Neural crest cell (in vitro differentiated cells): Measurements from ENCODE around the gene COL23A1. TPM values are rescaled to one million over a fixed set of nuclear protein-coding genes. Genes with fewer than 3 reads are reported as not detected.

Source experiments
- DNase-seq: peaks from one replicate; pipeline ENCODE4 v3.0.0; 2021; ENCODE audit warnings: low read depth, mixed read lengths, low spot score
- H3K27ac Mint-ChIP-seq: one replicate; pipeline ENCODE4 v1.8.0; 2021; ENCODE audit warnings: mild to moderate bottlenecking, mixed read lengths; ENCODE audit not compliant: unreplicated experiment
- H3K27me3 Mint-ChIP-seq: 2 replicates; pipeline ENCODE4 v1.8.0; 2021; ENCODE audit warnings: low read depth, mild to moderate bottlenecking, mixed read lengths
- H3K36me3 Mint-ChIP-seq: 2 replicates; pipeline ENCODE4 v1.8.0; 2021; ENCODE audit warnings: low read depth, mild to moderate bottlenecking, mixed read lengths
- H3K4me1 Mint-ChIP-seq: 2 replicates; pipeline ENCODE4 v1.8.0; 2021; ENCODE audit warnings: mixed read lengths
- H3K4me3 Mint-ChIP-seq: one replicate; pipeline ENCODE4 v1.8.0; 2021; ENCODE audit warnings: mild to moderate bottlenecking, mixed read lengths
- H3K9me3 Mint-ChIP-seq: 2 replicates; pipeline ENCODE4 v1.8.0; 2021; ENCODE audit warnings: mixed read lengths
- total RNA-seq: library from RNA; stranded (reverse); gene quantifications from 2 replicates; pipeline ENCODE4 v1.2.1, GENCODE V29; 2021
- TF ChIP-seq, protein P1 (sequence below): fragments of 200-600 bp; sonication (generic); conservative IDR thresholded peaks from 2 replicates; pipeline ENCODE4 v1.5.0; 2021; ENCODE audit warnings: antibody characterized with exemption, mild to moderate bottlenecking

Gene COL23A1
- total RNA-seq, 1 donor from 2014 or later, result 33.7 TPM

DNA sequence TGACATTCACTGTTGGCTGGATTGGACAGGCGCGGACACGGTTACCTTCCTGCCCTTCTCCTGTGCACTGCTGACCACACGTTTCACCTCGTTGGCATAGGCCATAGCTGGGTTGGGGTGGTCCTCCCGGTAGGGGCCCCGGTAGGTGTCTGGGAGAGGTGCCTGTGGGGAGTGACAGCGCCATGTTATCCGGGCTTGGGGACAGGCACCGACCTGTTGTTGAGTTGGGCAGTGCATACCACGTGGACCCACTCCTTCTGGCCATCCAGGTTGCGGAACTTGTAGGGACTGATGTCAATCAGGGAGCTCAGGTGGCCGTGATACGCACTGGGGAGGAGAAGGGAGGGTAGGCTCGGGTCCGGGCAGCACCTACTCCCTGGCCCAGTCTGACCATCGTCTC is 365.8 kb downstream of the COL23A1 start:
- no peak for DNase-seq
- Mint-ChIP-seq H3K27ac (no peak overlapping the region), H3K36me3 (peaks cover 37% of the 10 kb centered on the region), H3K4me3 (no peak overlapping the region), H3K27me3 (peaks cover 5% of the 10 kb centered on the region), H3K9me3 (no peaks in the 10 kb centered on the region), H3K4me1 (peaks cover 17% of the 10 kb centered on the region)
- TF ChIP-seq, protein P1, sequence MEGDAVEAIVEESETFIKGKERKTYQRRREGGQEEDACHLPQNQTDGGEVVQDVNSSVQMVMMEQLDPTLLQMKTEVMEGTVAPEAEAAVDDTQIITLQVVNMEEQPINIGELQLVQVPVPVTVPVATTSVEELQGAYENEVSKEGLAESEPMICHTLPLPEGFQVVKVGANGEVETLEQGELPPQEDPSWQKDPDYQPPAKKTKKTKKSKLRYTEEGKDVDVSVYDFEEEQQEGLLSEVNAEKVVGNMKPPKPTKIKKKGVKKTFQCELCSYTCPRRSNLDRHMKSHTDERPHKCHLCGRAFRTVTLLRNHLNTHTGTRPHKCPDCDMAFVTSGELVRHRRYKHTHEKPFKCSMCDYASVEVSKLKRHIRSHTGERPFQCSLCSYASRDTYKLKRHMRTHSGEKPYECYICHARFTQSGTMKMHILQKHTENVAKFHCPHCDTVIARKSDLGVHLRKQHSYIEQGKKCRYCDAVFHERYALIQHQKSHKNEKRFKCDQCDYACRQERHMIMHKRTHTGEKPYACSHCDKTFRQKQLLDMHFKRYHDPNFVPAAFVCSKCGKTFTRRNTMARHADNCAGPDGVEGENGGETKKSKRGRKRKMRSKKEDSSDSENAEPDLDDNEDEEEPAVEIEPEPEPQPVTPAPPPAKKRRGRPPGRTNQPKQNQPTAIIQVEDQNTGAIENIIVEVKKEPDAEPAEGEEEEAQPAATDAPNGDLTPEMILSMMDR, result no peak

DNA sequence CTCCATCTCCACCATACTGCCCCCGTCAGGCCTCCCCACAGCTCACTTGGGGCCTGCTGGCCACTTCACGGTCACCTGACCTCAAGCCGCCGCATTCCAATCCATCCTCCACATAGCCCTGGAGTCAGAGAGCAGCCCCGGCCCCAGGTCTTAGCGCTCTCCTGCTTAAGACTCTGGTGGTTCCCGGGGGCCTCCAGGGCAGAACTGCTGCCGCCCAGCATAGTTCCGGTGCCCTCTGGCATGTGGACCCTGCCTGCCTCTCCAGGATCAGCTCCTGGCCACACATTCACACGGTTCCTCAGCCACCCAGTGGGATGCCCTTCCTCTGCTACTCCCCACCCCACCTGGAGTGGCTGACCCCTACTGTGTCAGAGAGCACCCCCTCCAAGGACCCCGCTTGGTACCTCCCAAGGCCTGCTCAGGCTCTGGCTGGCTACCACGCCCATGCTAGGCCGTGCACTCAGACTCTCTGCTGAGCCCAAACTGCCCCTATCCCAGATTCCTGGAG is 366.3 kb downstream of the COL23A1 start:
- TF ChIP-seq, protein P1, result no peak
- H3K4me3 Mint-ChIP-seq, result peak overlapping the region; percentile 7
- peaks cover 35% of the 10 kb centered on the region for H3K36me3 Mint-ChIP-seq
- no peak overlapping the region for H3K27ac Mint-ChIP-seq
- DNase-seq, result no peak
- no peaks in the 10 kb centered on the region for H3K9me3 Mint-ChIP-seq
- H3K27me3 Mint-ChIP-seq, result peaks cover 5% of the 10 kb centered on the region
- H3K4me1 Mint-ChIP-seq, result peaks cover 15% of the 10 kb centered on the region

GRCh38 chr5:178223196-178223773 is 366.9 kb downstream of the COL23A1 start:
- peak overlapping the region; percentile 62 for H3K4me3 Mint-ChIP-seq
- H3K36me3 Mint-ChIP-seq, result peaks cover 37% of the 10 kb centered on the region
- peak overlapping the region; percentile 21 for H3K27ac Mint-ChIP-seq

GRCh38 chr5:178222292-178222691 is 367.9 kb downstream of the COL23A1 start:
- no peak for DNase-seq
- Mint-ChIP-seq H3K27ac (no peak overlapping the region), H3K27me3 (peaks cover 5% of the 10 kb centered on the region), H3K9me3 (no peaks in the 10 kb centered on the region), H3K4me3 (peak overlapping the region; percentile 4), H3K4me1 (peaks cover 15% of the 10 kb centered on the region), H3K36me3 (peaks cover 27% of the 10 kb centered on the region)
- TF ChIP-seq, protein P1, result no peak

More at GRCh38 chr5:178223196-178223773, 366.9 kb downstream of the COL23A1 start:
- H3K27me3 Mint-ChIP-seq, result peaks cover 5% of the 10 kb centered on the region
- no peaks in the 10 kb centered on the region for H3K9me3 Mint-ChIP-seq
- H3K4me1 Mint-ChIP-seq, result peaks cover 15% of the 10 kb centered on the region
- DNase-seq, result no peak
- TF ChIP-seq, protein P1, result peak; percentile 31

- H3K36me3 Mint-ChIP-seq, result peaks cover 23% of the 10 kb centered on the region
Observed at GRCh38 chr5:178221853-178222252, 368.3 kb downstream of the COL23A1 start.

More at GRCh38 chr5:178221853-178222252, 368.3 kb downstream of the COL23A1 start:
- no peak for DNase-seq
- Mint-ChIP-seq H3K4me1 (peaks cover 15% of the 10 kb centered on the region), H3K9me3 (no peaks in the 10 kb centered on the region), H3K27me3 (peaks cover 5% of the 10 kb centered on the region), H3K27ac (no peak overlapping the region), H3K4me3 (peak overlapping the region; percentile 21)
- TF ChIP-seq, protein P1, result no peak
